Measurements from ENCODE around the gene LYPLA2. TPM values are rescaled to one million over a fixed set of nuclear protein-coding genes. Genes with fewer than 3 reads are reported as not detected.

The LYPLA2 gene
- total and polyA plus RNA-seq, 2 of the 8 experiments (the other 6 are each of a cell fraction or from before 2014, with no cell fraction given): 138 to 211 TPM

GRCh38 chr1:23756676-23757075, 34.3 kb upstream of the LYPLA2 start (continued):
- no peak for TF ChIP-seq CHD7 (IDR thresholded peaks at IDR 0.05; ENCODE audit: insufficient replicate concordance, low read length)
- TF ChIP-seq POLR2A (IDR thresholded peaks at IDR 0.05; ENCODE audit: control extremely low read depth in 1 of 2, low read depth in 2 of 2, low read length in 2 of 2): no peak

Measured in H1 (cell line).